ENCODE data around the gene CSPG4.

DNA sequence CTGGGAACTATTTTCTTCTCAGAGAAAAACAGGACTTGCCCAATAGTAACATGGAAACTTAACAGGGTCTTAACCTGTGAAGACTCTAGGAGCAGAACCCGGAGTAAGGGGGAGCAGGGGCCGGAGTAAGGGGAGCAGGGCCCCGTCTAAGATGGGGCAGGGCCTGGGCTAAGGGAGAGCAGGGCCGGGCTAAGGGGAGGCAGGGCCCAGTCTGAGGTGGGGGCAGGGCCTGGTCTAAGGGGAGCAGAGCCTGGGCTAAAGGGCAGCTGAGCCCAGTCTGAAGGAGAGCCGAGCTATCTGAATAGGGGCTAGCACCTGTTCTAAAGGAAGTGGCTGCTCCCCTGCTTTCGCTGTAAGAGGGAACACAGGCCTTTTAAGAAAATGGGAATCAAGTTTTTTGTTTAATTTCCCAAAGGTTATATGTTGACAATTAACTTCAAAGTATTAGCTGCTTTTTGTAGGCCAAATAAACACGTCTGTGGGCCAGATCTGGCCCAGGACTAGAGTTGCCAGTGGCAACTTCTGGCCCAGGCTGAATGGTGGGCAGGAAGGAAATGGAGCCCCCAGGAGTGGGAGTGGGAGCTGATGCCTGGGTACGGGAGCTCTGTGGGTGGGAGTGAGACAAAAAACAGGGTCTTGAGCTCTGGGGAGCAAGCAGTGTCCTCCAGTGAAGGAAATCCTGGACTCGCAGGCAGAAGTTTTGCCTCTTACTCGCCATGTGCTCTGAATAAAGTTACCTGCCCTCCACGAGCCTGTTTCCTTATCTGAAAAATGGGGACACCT, 32.5 kb downstream of the CSPG4 start:
- TF ChIP-seq BHLHE40 (IDR thresholded peaks at IDR 0.05; ENCODE audit: low read depth, low read length), result no peak
- TF ChIP-seq CTCF (conservative IDR thresholded peaks at IDR 0.05; ENCODE audit: low read depth, low read length), result no peak
- TF ChIP-seq MAZ (IDR thresholded peaks at IDR 0.05; ENCODE audit: borderline replicate concordance, low read depth, low read length), result no peak
- TF ChIP-seq FOS (IDR thresholded peaks at IDR 0.05; ENCODE audit: low read depth, low read length), result no peak
- TF ChIP-seq NFE2L2 (IDR thresholded peaks at IDR 0.05; ENCODE audit: low read depth, low read length), result no peak
- TF ChIP-seq RAD21 (IDR thresholded peaks at IDR 0.05; ENCODE audit: low read length), result no peak
- no peak for TF ChIP-seq POLR2A (IDR thresholded peaks at IDR 0.05; ENCODE audit: low read depth, low read length)

Data from IMR-90 (cell line).